PFSK-1 (cell line): ENCODE results near the gene BUB1.

ENCODE experiments used
- REST ChIP-seq, 2 experiments: IDR thresholded peaks; 2 replicates each; pipeline versions ENCODE4 v1.6.1 to v1.8.0; 2011 to 2012; ENCODE audit warnings: low read depth in 2 of 2, low read length in 2 of 2, control low read depth in 1 of 2, inconsistent platforms in 1 of 2, mild to moderate bottlenecking in 1 of 2, moderate library complexity in 1 of 2; ENCODE audit not compliant: insufficient read depth in 1 of 2
- TAF1 ChIP-seq: IDR thresholded peaks from 2 replicates; pipeline ENCODE4 v1.6.1; 2012; ENCODE audit warnings: low read length, control low read depth, borderline replicate concordance; ENCODE audit not compliant: insufficient read depth

- no peak for TF ChIP-seq TAF1
- TF ChIP-seq REST (IDR thresholded peaks at IDR 0.05; ENCODE audit: insufficient read depth in 1 of 2, low read depth in 2 of 2, low read length in 2 of 2), result no peak
Measured at GRCh38 chr2:110662560-110662959, 15.3 kb downstream of the BUB1 start.
